Activated T-cell treated with anti-CD3 and anti-CD28 coated beads, Interleukin-2, amount 50 U/mL, for 72 hours (primary cell): Measurements from ENCODE around the gene SPSB3. TPM values are rescaled to one million over a fixed set of nuclear protein-coding genes. Genes with fewer than 3 reads are reported as not detected.
A peak's percentile ranks its signal among the peaks of the same experiment; 100 is the strongest.

Experiments
- ATAC-seq, 2 donors: fragments of 150-1000 bp; cut with Tn5 transposase; replicated peaks in 1 of 2; 2 replicates each; pipeline ENCODE4 v1.10.0; 2021; ENCODE audit warnings: moderate library complexity in 2 of 2, mild to moderate bottlenecking in 1 of 2
- DNase-seq, 2 donors: peaks; one replicate each; pipeline ENCODE4 v3.0.0; 2021 to 2022; ENCODE audit warnings: mixed read lengths in 1 of 2
- H3K27ac Mint-ChIP-seq: one replicate; pipeline ENCODE4 v1.8.0; 2022; ENCODE audit warnings: mild to moderate bottlenecking, moderate library complexity, mixed read lengths
- H3K27me3 Mint-ChIP-seq: one replicate; pipeline ENCODE4 v1.8.0; 2022; ENCODE audit warnings: low read depth, mixed read lengths
- H3K36me3 Mint-ChIP-seq, 2 donors: one replicate each; pipeline ENCODE4 v1.8.0; 2022; ENCODE audit warnings: mixed read lengths in 2 of 2, mild to moderate bottlenecking in 1 of 2; ENCODE audit not compliant: insufficient read depth in 2 of 2
- H3K4me1 Mint-ChIP-seq: one replicate; pipeline ENCODE4 v1.8.0; 2022; ENCODE audit warnings: low read depth, mixed read lengths
- H3K4me3 Mint-ChIP-seq, 2 donors: one replicate each; pipeline ENCODE4 v1.8.0; 2022; ENCODE audit warnings: mild to moderate bottlenecking in 2 of 2, mixed read lengths in 2 of 2, moderate library complexity in 2 of 2
- H3K9me3 Mint-ChIP-seq, 2 donors: one replicate each; pipeline ENCODE4 v1.8.0; 2022; ENCODE audit warnings: mixed read lengths in 2 of 2
- total RNA-seq, 2 donors: library from RNA; stranded (reverse); gene quantifications; one replicate each; pipeline ENCODE4 v1.2.3, GENCODE V29; 2022

The SPSB3 gene
- total RNA-seq, 2 donors from 2014 or later, result 37.1 to 40.1 TPM

GRCh38 chr16:1772908-1773702 is 9.3 kb downstream of the SPSB3 start, which contains the start of gene MRPS34:
MRPS34 (minus strand) TSS chr16:1773134; CDS start chr16:1773119, 15 bp downstream.
- H3K36me3 Mint-ChIP-seq, result peaks cover 4 to 6% of the 10 kb centered on the region in 2 donors
- DNase-seq, result peak; percentile 87 to 89
- H3K4me1 Mint-ChIP-seq, result peaks cover 14% of the 10 kb centered on the region
- H3K4me3 Mint-ChIP-seq, result peak within 1 kb of the TSS; percentile 95 to 100
- H3K27me3 Mint-ChIP-seq, result no peaks in the 10 kb centered on the region
- H3K27ac Mint-ChIP-seq, result peak within 1 kb of the TSS; percentile 95
- ATAC-seq, result peak; percentile 64 to 70
- H3K9me3 Mint-ChIP-seq, result no peaks in the 10 kb centered on the region

- Mint-ChIP-seq H3K4me1 (peaks cover 14% of the 10 kb centered on the region), H3K9me3 (no peaks in the 10 kb centered on the region), H3K27ac (peak within 1 kb of the TSS; percentile 95), H3K4me3 (peak within 1 kb of the TSS; percentile 95 to 100), H3K36me3 (peaks cover 4 to 9% of the 10 kb centered on the region in 2 donors), H3K27me3 (no peaks in the 10 kb centered on the region)
- ATAC-seq, result peak; percentile 23 to 48
- DNase-seq, result peak; percentile 61 to 78
Observed at GRCh38 chr16:1772362-1772907, 9.9 kb downstream of the SPSB3 start, which contains the start of gene EME2. EME2 (plus strand) TSS chr16:1772810; CDS start chr16:1773228, 418 bp downstream.

GRCh38 chr16:1771864-1772361 is 10.5 kb downstream of the SPSB3 start:
- ATAC-seq (no peak), DNase-seq (no peak)
- Mint-ChIP-seq H3K4me1 (peaks cover 14% of the 10 kb centered on the region), H3K27me3 (no peaks in the 10 kb centered on the region), H3K9me3 (no peaks in the 10 kb centered on the region), H3K27ac (peak overlapping the region; percentile 95), H3K36me3 (peaks cover 4 to 9% of the 10 kb centered on the region in 2 donors), H3K4me3 (peak overlapping the region; percentile 95 to 100)

- Mint-ChIP-seq H3K9me3 (no peaks in the 10 kb centered on the region), H3K4me1 (peaks cover 14% of the 10 kb centered on the region), H3K4me3 (peak within 1 kb of the TSS; percentile 95 to 100), H3K27me3 (no peaks in the 10 kb centered on the region), H3K27ac (peak within 1 kb of the TSS; percentile 95), H3K36me3 (peaks cover 4 to 9% of the 10 kb centered on the region in 2 donors)
- DNase-seq, result peak; percentile 87 to 91
- peak; percentile 55 to 65 for ATAC-seq
Observed at GRCh38 chr16:1771188-1771863, 11.0 kb downstream of the SPSB3 start, which contains the start of gene NME3. NME3 (minus strand) TSS chr16:1771543; CDS start chr16:1771534, 9 bp downstream.

- Mint-ChIP-seq H3K27ac (peak overlapping the region; percentile 24), H3K27me3 (no peaks in the 10 kb centered on the region), H3K4me3 (peak overlapping the region; percentile 81 to 82), H3K4me1 (peaks cover 14% of the 10 kb centered on the region), H3K9me3 (no peaks in the 10 kb centered on the region), H3K36me3 (peaks cover 4 to 9% of the 10 kb centered on the region in 2 donors)
- ATAC-seq, result peak; percentile 0 to 18
- peak; percentile 53 to 64 for DNase-seq
Observed at GRCh38 chr16:1770328-1771187, 11.8 kb downstream of the SPSB3 start.

GRCh38 chr16:1769402-1770300 is 12.7 kb downstream of the SPSB3 start:
- DNase-seq (no peak), ATAC-seq (no peak)
- Mint-ChIP-seq H3K4me3 (peak overlapping the region; percentile 81 to 82), H3K27me3 (no peaks in the 10 kb centered on the region), H3K36me3 (peaks cover 4 to 9% of the 10 kb centered on the region in 2 donors), H3K9me3 (no peaks in the 10 kb centered on the region), H3K27ac (peak overlapping the region; percentile 24), H3K4me1 (peaks cover 14% of the 10 kb centered on the region)

- DNase-seq (no peak), ATAC-seq (no peak)
- Mint-ChIP-seq H3K27me3 (no peaks in the 10 kb centered on the region), H3K4me1 (peaks cover 14% of the 10 kb centered on the region), H3K27ac (no peak overlapping the region), H3K9me3 (no peaks in the 10 kb centered on the region), H3K4me3 (no peak overlapping the region), H3K36me3 (peaks cover 4 to 9% of the 10 kb centered on the region in 2 donors)
Observed at GRCh38 chr16:1768767-1769401, 13.5 kb downstream of the SPSB3 start.

- no peak overlapping the region for H3K4me3 Mint-ChIP-seq
- DNase-seq, result no peak
- no peak for ATAC-seq
- no peaks in the 10 kb centered on the region for H3K27me3 Mint-ChIP-seq
- peaks cover 4 to 9% of the 10 kb centered on the region in 2 donors for H3K36me3 Mint-ChIP-seq
- H3K9me3 Mint-ChIP-seq, result no peaks in the 10 kb centered on the region
- H3K4me1 Mint-ChIP-seq, result peaks cover 14% of the 10 kb centered on the region
- H3K27ac Mint-ChIP-seq, result no peak overlapping the region
Observed at GRCh38 chr16:1768061-1768766, 14.2 kb downstream of the SPSB3 start.

- peaks cover 3 to 7% of the 10 kb centered on the region in 2 donors for H3K36me3 Mint-ChIP-seq
Observed at GRCh38 chr16:1767116-1767994, 15.0 kb downstream of the SPSB3 start.

GRCh38 chr16:1766701-1767100 is 15.7 kb downstream of the SPSB3 start:
- Mint-ChIP-seq H3K36me3 (peaks cover 0 to 3% of the 10 kb centered on the region in 2 donors), H3K27ac (no peak overlapping the region), H3K9me3 (no peaks in the 10 kb centered on the region), H3K4me3 (no peak overlapping the region), H3K4me1 (peaks cover 7% of the 10 kb centered on the region), H3K27me3 (no peaks in the 10 kb centered on the region)
- ATAC-seq (no peak), DNase-seq (no peak)

More at GRCh38 chr16:1767116-1767994, 15.0 kb downstream of the SPSB3 start:
- ATAC-seq, result no peak
- Mint-ChIP-seq H3K9me3 (no peaks in the 10 kb centered on the region), H3K27me3 (no peaks in the 10 kb centered on the region), H3K27ac (no peak overlapping the region), H3K4me3 (no peak overlapping the region), H3K4me1 (peaks cover 13% of the 10 kb centered on the region)
- DNase-seq, result no peak
